ENCODE measurements around the gene C2orf72.

C2orf72 gene

DNA sequence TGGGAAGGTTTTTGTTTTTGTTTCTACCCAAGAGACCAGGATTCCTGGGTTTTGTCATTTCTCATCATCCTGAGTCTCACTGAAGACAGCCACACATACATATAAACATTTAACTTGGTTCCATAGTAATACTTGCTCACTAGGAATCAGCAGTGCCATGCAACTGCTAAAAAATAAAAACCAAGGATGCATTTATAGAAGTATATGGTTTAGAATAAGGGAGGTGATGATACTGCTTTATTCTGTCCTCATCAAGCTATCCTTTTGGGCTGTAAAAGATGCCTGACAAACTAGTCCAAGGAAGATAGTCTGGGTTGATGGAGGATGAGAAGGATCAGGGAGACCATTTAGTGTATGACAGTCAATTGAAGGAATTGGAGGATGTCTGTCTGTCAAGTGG, 40.7 kb upstream of the C2orf72 start:
- ChIA-PET POLR2A (no interaction called here), CTCF (interaction anchor here (1.0 to 2.3 kb wide), 4 partner anchors 10 to 84 kb away, joined by 3 to 16 read pairs (median 3); no protein-coding TSS in a partner anchor)
- DNase-seq (ENCODE audit: extremely low spot score), result no peak
- TF ChIP-seq CTCF (IDR thresholded peaks at IDR 0.05; ENCODE audit: control extremely low read depth, extremely low read depth, low read depth, missing control alignments), result no peak

DNA sequence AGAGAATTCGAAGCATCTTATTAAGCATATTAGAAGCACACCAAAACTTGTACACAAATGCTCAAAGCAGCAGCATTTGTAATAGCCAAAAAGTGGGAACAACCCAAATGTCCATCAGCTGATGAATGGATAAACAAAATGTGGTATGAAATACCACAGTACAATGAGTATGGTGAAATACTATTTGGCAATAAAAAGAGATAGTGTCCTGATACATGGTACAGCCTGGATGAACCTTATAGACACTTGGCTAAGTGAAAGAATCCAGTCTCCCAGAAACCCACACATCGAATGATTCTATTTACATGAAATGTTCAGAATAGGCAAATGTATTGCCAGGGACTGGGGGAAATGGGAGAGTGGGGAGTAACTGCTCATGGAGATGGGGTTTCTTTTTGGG, 38.4 kb upstream of the C2orf72 start:
- ChIA-PET POLR2A (no interaction called here), CTCF (interaction anchor here (1.2 kb wide), 1 partner anchor 11 kb away, joined by 4 read pairs; no protein-coding TSS in a partner anchor)
- no peak for DNase-seq (ENCODE audit: extremely low spot score)
- TF ChIP-seq CTCF (IDR thresholded peaks at IDR 0.05; ENCODE audit: control extremely low read depth, extremely low read depth, low read depth, missing control alignments), result no peak

GRCh38 chr2:230999477-230999876, 37.8 kb upstream of the C2orf72 start:
- ChIA-PET CTCF (interaction anchor here (0.6 to 1.2 kb wide), 3 partner anchors 12 to 151 kb away, joined by 3 to 4 read pairs (median 3); no protein-coding TSS in a partner anchor), POLR2A (no interaction called here)
- DNase-seq (ENCODE audit: extremely low spot score), result no peak
- TF ChIP-seq CTCF (IDR thresholded peaks at IDR 0.05; ENCODE audit: control extremely low read depth, extremely low read depth, low read depth, missing control alignments), result no peak

GRCh38 chr2:231000211-231000904, 37.0 kb upstream of the C2orf72 start:
- POLR2A ChIA-PET, result no interaction called here

DNA sequence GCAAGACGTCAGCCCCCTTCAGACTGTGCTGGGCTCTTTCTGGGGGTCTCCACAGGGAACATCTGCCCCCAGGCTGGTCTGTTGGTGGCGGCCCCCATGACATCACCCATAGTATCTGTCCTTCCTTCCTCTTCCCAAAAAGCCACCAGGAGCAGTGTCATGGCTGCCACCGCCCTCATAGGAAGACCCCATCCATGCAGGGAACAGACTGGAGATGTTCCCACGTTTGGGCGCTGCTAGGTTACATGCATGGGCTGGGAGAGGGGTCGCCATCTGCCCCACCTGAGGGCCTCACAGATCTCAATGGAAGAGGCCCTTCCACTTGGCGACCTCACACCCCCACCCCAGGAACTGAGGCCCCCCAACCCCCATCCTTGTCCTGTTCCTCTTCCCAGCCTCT, 36.3 kb upstream of the C2orf72 start:
- no peak for TF ChIP-seq CTCF (IDR thresholded peaks at IDR 0.05; ENCODE audit: control extremely low read depth, extremely low read depth, low read depth, missing control alignments)
- POLR2A ChIA-PET, result no interaction called here
- DNase-seq (ENCODE audit: extremely low spot score), result no peak
- CTCF ChIA-PET, result interaction anchor here (1.0 to 3.3 kb wide), 2 partner anchors 13 to 399 kb away, joined by 3 to 9 read pairs; no protein-coding TSS in a partner anchor

More at GRCh38 chr2:231000211-231000904, 37.0 kb upstream of the C2orf72 start:
- no peak for TF ChIP-seq CTCF (IDR thresholded peaks at IDR 0.05; ENCODE audit: control extremely low read depth, extremely low read depth, low read depth, missing control alignments)
- CTCF ChIA-PET, result interaction anchor here (0.6 to 1.2 kb wide), 3 partner anchors 13 to 152 kb away, joined by 3 to 4 read pairs (median 3); no protein-coding TSS in a partner anchor
- DNase-seq (ENCODE audit: extremely low spot score), result no peak

DNA sequence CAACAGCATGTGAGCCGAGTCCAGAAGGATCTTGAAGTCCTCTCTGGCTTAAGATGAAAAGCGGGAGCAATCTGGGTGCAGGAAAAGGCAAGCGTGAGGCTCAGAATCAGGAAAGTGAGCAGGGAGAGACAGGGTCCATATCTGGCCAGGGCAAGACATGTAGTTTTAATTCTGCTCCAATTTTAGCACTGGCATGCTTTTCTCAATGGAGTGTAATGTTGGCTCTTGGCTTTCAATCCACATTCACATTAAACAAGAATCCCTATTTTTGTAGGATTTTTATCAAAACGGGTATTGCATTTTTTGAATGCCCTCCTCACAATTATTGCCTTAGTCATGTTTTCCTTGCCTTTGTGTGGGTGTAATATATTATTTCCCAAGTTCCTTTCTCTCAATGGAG, 35.4 kb upstream of the C2orf72 start:
- CTCF ChIA-PET, result interaction anchor here (0.8 to 3.3 kb wide), 6 partner anchors 10 to 398 kb away, joined by 3 to 9 read pairs (median 3); no protein-coding TSS in a partner anchor
- POLR2A ChIA-PET, result no interaction called here
- no peak for DNase-seq (ENCODE audit: extremely low spot score)
- TF ChIP-seq CTCF (IDR thresholded peaks at IDR 0.05; ENCODE audit: control extremely low read depth, extremely low read depth, low read depth, missing control alignments), result no peak

Data from GM10248 (cell line).